Psoas muscle (tissue), 8 donors: Measurements from ENCODE around the gene LYRM1. TPM values are rescaled to one million over a fixed set of nuclear protein-coding genes. Genes with fewer than 3 reads are reported as not detected.

Experiments used
- ATAC-seq, 4 donors: fragments of 200-7000 bp; cut with Tn5 transposase; one replicate each; pipeline ENCODE4 v1.9.1; 2020; ENCODE audit warnings: moderate library complexity in 3 of 4, mild to moderate bottlenecking in 2 of 4
- DNase-seq, 2 donors: peaks; one replicate each; pipeline ENCODE4 v3.0.0-alpha.2; 2020
- H3K27ac ChIP-seq: fragments of 200-600 bp; one replicate; pipeline ENCODE4 v1.8.0; 2022
- H3K27me3 ChIP-seq, 3 donors: fragments of 200-600 bp in 1 of 3; one replicate each; pipeline versions ENCODE4 v1.6.1 to v1.8.0; 2013 to 2022; ENCODE audit warnings: low read length in 2 of 3, mild to moderate bottlenecking in 2 of 3, moderate library complexity in 1 of 3; ENCODE audit not compliant: insufficient read depth in 3 of 3
- H3K36me3 ChIP-seq, 2 donors: fragments of 200-600 bp in 1 of 2; one replicate each; pipeline versions ENCODE4 v1.6.1 to v1.8.0; 2013 to 2022; ENCODE audit warnings: low read depth in 1 of 2, mild to moderate bottlenecking in 1 of 2, moderate library complexity in 1 of 2; ENCODE audit not compliant: insufficient read depth in 1 of 2
- H3K4me1 ChIP-seq: fragments of 200-600 bp; one replicate; pipeline ENCODE4 v1.8.0; 2022
- H3K4me3 ChIP-seq: fragments of 200-600 bp; one replicate; pipeline ENCODE4 v1.8.0; 2022; ENCODE audit warnings: mild to moderate bottlenecking
- H3K9me3 ChIP-seq: fragments of 200-600 bp; one replicate; pipeline ENCODE4 v1.8.0; 2022
- WGBS, 3 donors: extraction: QIAGEN DNeasy Blood & Tissue Kit; methylation state at CpG; one replicate each; pipeline versions ENCODE4 v1.1.6 to v1.1.7; 2013; 5-methylcytosine and 5-hydroxymethylcytosine counted together
- intact Hi-C, 2 donors: fragments of 100-400 bp; cut with DNase I; formaldehyde crosslinking; loops; one replicate each; pipeline versions ENCODE4 v1.11.0 to v1.14.2; 2022
- polyA plus RNA-seq, 3 donors: library from polyadenylated mRNA; stranded (reverse); fragments of 200-250 nt; gene quantifications; one replicate each; pipeline ENCODE4 v1.2.3, GENCODE V29; 2013
- total RNA-seq, 4 donors: library from RNA; stranded (reverse); fragmentation: NEBNext Ultra II Directional in 2 of 4; extraction: Animal tissue kit (Norgen Biotek cat#: 25700) in 2 of 4; gene quantifications; one replicate each; pipeline versions ENCODE4 v1.2.1 to v1.2.4, GENCODE V29; 2021 to 2023
- TF ChIP-seq, protein P1 (sequence below): fragments of 200-600 bp; IDR thresholded peaks from one replicate; pipeline ENCODE4 v1.8.0; 2022; ENCODE audit warnings: antibody characterized with exemption
- donor health status: healthy with polysubstance abuse.
- donor health status: DM: no; HTN: no; CAD: no; lungs with moderate emphysema.
- donor health status: Bipolar disorder and iron deficiency.
- donor health status: healthy.
- donor health status: DM: yes; HTN: yes; CAD: no.
- donor health status: DM: no; HTN: no; CAD: no.
- donor health status: DM: no; HTN: no; CAD: no.
- donor health status: DM: yes; HTN: yes; CAD: no.

The LYRM1 gene
- total and polyA plus RNA-seq, 7 donors, result 27.2 to 54.0 (median 37.3) TPM

DNA sequence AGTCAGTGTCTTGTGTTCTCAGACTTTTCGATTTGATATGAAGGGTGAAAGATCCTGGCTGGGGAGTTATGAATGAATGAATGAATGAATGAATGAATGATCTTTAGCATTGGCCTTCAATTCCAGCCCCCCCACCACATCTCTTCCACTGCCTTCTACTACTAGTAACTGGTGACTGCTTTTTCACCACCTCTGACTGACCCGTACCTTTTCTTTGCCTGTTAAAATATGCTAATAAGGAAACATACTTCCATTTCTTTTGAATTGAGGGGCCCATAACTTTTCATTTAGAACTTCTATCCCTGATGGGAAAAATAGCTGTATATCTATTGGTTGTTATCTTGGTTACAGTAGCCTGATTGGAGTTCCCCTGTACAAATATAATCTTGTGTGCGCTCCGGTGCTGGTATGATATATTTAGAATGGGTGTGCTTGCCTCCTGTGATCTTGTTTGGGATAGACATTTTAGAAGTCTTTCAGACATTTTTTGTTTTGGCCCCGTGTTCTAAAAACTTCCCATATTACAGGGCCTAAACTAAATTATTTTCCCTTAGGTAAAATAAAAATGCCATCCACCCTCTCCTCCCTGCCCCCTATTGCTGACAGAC is 3.4 kb downstream of the LYRM1 start:
- TF ChIP-seq, protein P1, sequence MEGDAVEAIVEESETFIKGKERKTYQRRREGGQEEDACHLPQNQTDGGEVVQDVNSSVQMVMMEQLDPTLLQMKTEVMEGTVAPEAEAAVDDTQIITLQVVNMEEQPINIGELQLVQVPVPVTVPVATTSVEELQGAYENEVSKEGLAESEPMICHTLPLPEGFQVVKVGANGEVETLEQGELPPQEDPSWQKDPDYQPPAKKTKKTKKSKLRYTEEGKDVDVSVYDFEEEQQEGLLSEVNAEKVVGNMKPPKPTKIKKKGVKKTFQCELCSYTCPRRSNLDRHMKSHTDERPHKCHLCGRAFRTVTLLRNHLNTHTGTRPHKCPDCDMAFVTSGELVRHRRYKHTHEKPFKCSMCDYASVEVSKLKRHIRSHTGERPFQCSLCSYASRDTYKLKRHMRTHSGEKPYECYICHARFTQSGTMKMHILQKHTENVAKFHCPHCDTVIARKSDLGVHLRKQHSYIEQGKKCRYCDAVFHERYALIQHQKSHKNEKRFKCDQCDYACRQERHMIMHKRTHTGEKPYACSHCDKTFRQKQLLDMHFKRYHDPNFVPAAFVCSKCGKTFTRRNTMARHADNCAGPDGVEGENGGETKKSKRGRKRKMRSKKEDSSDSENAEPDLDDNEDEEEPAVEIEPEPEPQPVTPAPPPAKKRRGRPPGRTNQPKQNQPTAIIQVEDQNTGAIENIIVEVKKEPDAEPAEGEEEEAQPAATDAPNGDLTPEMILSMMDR, result no peak
- H3K27ac ChIP-seq, result peak overlapping the region; percentile 47
- DNase-seq (no peak), ATAC-seq (no peak)
- no peak overlapping the region for H3K4me3 ChIP-seq
- intact Hi-C loops, result loop anchor here (5.0 kb wide), 2 partner anchors 37 to 97 kb away; partner anchors contain the start of genes ERI2 (in 1 of the 2) and REXO5 (in 1 of the 2)
- H3K9me3 ChIP-seq, result no peaks in the 10 kb centered on the region
- H3K36me3 ChIP-seq, result no peaks in the 10 kb centered on the region
- peaks cover 50% of the 10 kb centered on the region for H3K4me1 ChIP-seq
- H3K27me3 ChIP-seq, result no peaks in the 10 kb centered on the region
- 43 to 59% (median 46%) methylated on average over 5 of the region's 5 CpGs for WGBS, 3 donors

DNA sequence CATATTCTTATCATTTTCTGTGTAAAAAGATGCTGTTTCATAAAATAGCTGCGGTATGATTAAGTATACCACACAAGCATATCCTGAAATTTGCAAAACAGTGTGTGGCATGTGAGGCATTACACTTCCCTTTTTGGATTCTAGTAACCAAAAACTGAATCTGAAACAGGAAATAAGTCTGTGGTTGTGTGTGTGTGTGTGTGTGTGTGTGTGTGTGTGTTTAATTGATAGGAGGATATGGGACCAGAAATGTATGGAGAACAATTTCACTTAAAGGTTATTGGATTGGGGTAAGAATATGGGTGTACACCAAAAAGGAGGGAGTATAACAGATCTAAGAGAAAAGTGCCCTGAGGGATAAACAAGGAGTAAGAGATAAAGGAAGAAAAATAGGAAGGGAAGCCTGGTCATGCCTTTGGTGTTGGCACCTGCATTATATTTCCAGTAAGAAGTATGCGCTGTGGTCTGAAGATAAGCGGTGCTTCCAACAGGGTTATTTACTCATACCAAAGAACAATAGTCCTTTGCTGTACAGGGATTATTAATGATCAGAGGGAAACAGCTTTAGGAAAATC is 4.0 kb downstream of the LYRM1 start:
- H3K27ac ChIP-seq, result peak overlapping the region; percentile 54
- ATAC-seq (no peak), DNase-seq (no peak)
- no peaks in the 10 kb centered on the region for H3K27me3 ChIP-seq
- H3K4me1 ChIP-seq, result peaks cover 46% of the 10 kb centered on the region
- no peaks in the 10 kb centered on the region for H3K9me3 ChIP-seq
- H3K36me3 ChIP-seq, result no peaks in the 10 kb centered on the region
- no peak overlapping the region for H3K4me3 ChIP-seq
- TF ChIP-seq, protein P1, result no peak
- whole genome bisulfite sequencing, 3 donors, result 40 to 54% (median 48%) methylated on average over 3 of the region's 3 CpGs
- intact Hi-C loops, result loop anchor here (5.0 kb wide), 2 partner anchors 37 to 97 kb away; partner anchors contain the start of genes ERI2 (in 1 of the 2) and REXO5 (in 1 of the 2)

DNA sequence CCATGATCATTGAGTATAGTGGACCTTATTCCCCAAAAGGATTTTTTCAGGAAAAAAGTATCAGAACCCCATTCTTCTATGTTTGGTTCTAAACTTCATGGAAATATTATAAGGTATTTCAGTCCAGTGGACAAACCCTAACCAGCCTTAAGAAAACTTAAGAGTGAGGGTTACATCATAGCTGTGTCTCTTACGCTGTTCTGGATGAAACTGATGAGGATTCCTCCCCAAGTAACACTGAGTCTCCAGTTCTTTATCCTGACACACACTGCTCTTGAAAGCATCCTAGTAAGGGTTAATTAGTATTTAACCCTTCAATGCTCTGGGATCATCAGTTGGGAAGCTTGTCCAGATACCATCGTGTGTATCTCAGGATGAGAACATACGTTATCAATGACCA is 5.0 kb downstream of the LYRM1 start:
- ATAC-seq, result no peak
- TF ChIP-seq, protein P1, result no peak
- peaks cover 50% of the 10 kb centered on the region for H3K4me1 ChIP-seq
- WGBS, 3 donors, result 63 to 71% (median 65%) methylated on average over 3 of the region's 3 CpGs
- no peak for DNase-seq
- H3K27ac ChIP-seq, result peak overlapping the region; percentile 54
- intact Hi-C loops, result no loop called here
- H3K4me3 ChIP-seq, result no peak overlapping the region
- H3K27me3 ChIP-seq, result no peaks in the 10 kb centered on the region
- H3K9me3 ChIP-seq, result no peaks in the 10 kb centered on the region
- no peaks in the 10 kb centered on the region for H3K36me3 ChIP-seq

DNA sequence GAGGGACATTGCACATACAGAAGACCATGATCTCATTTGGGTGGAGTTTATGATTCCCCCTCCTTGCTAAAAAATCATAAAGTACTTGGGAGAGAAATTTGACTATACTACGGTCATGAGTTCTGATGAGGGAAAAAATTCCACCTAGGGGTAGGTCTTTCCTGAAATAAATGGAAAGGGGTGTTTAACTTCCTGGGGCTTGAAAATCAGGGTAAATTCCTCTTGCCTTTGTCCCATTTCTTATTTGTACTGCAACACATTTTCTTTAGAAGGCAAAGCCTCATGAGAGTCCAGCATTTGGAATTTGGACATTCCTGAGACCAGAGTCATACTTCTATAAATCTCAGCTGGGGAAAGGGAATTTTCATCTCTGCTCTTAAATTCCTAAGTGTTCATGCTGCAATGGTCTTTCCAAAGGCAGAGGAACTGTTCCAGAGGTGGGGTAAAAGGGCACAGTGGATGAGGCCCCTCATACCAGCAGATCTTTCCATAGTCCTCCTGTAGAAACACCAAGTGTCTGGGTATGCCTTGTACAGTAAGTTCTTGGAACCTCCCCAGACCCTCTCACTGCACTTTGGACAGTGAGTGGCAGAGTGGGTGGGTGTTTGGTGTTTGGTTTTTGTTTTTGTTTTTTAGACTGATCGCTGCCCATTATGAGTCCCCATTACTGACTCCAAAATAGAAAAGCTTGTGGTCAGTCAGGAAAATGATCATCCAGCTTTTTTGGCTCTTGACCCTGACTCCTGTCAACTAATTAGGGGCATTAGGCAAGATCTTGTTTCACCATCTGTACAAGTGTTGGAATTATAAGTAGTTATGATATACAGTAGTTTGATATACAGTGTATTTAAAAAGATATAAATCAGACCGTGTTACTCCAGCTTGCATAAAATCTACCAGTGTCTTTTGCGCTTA is 6.0 kb downstream of the LYRM1 start:
- H3K4me3 ChIP-seq, result no peak overlapping the region
- H3K9me3 ChIP-seq, result no peaks in the 10 kb centered on the region
- H3K4me1 ChIP-seq, result peaks cover 49% of the 10 kb centered on the region
- 60 to 68% (median 64%) methylated on average over 4 of the region's 4 CpGs for WGBS, 3 donors
- ATAC-seq (peak; percentile 31 to 56 (median 50)), DNase-seq (no peak)
- intact Hi-C loops, result no loop called here
- TF ChIP-seq, protein P1, result no peak
- H3K27me3 ChIP-seq, result no peaks in the 10 kb centered on the region
- peak overlapping the region; percentile 54 for H3K27ac ChIP-seq
- no peaks in the 10 kb centered on the region for H3K36me3 ChIP-seq
